ENCODE data around the gene PSENEN.

Gene PSENEN

GRCh38 chr19:35731779-35732405, 13.6 kb upstream of the PSENEN start:
- no peak overlapping the region for H3K27ac ChIP-seq
- TF ChIP-seq, protein P1, sequence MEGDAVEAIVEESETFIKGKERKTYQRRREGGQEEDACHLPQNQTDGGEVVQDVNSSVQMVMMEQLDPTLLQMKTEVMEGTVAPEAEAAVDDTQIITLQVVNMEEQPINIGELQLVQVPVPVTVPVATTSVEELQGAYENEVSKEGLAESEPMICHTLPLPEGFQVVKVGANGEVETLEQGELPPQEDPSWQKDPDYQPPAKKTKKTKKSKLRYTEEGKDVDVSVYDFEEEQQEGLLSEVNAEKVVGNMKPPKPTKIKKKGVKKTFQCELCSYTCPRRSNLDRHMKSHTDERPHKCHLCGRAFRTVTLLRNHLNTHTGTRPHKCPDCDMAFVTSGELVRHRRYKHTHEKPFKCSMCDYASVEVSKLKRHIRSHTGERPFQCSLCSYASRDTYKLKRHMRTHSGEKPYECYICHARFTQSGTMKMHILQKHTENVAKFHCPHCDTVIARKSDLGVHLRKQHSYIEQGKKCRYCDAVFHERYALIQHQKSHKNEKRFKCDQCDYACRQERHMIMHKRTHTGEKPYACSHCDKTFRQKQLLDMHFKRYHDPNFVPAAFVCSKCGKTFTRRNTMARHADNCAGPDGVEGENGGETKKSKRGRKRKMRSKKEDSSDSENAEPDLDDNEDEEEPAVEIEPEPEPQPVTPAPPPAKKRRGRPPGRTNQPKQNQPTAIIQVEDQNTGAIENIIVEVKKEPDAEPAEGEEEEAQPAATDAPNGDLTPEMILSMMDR (conservative IDR thresholded peaks at IDR 0.05), result no peak
- TF ChIP-seq ZFX (IDR thresholded peaks at IDR 0.05), result no peak

- no peak overlapping the region for H3K27ac ChIP-seq
- TF ChIP-seq ZFX (IDR thresholded peaks at IDR 0.05), result no peak
- TF ChIP-seq, protein P1 (conservative IDR thresholded peaks at IDR 0.05), result no peak
Measured at GRCh38 chr19:35732540-35733179, 12.8 kb upstream of the PSENEN start.

GRCh38 chr19:35733180-35734125, 12.0 kb upstream of the PSENEN start:
- no peak for TF ChIP-seq ZFX (IDR thresholded peaks at IDR 0.05)
- TF ChIP-seq, protein P1 (conservative IDR thresholded peaks at IDR 0.05), result no peak
- no peak overlapping the region for H3K27ac ChIP-seq

GRCh38 chr19:35734273-35734672, 11.2 kb upstream of the PSENEN start:
- no peak overlapping the region for H3K27ac ChIP-seq

DNA sequence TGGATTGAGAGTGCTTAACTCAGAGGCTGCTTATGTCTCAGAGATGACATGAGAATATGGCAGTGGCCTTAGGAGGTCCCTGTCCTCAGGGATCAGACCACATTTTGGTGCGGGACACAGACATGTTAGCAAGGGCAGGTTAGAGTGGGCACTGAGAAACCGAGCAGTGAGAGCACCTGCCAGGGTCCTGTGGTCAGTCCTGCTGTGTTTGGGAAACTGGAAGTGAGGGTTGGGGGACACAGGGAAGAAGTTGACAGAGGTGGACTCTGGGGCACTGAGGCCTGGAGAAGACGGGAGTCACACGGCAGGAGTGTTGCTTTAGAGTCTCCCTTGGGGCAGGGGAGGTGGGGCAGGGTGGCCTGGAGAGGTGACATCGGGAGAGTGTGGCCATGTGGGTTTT, 10.6 kb upstream of the PSENEN start:
- no peak for TF ChIP-seq ZFX (IDR thresholded peaks at IDR 0.05)
- TF ChIP-seq, protein P1 (conservative IDR thresholded peaks at IDR 0.05), result no peak
- H3K27ac ChIP-seq, result no peak overlapping the region

More at GRCh38 chr19:35734273-35734672, 11.2 kb upstream of the PSENEN start:
- TF ChIP-seq, protein P1 (conservative IDR thresholded peaks at IDR 0.05), result no peak
- no peak for TF ChIP-seq ZFX (IDR thresholded peaks at IDR 0.05)

DNA sequence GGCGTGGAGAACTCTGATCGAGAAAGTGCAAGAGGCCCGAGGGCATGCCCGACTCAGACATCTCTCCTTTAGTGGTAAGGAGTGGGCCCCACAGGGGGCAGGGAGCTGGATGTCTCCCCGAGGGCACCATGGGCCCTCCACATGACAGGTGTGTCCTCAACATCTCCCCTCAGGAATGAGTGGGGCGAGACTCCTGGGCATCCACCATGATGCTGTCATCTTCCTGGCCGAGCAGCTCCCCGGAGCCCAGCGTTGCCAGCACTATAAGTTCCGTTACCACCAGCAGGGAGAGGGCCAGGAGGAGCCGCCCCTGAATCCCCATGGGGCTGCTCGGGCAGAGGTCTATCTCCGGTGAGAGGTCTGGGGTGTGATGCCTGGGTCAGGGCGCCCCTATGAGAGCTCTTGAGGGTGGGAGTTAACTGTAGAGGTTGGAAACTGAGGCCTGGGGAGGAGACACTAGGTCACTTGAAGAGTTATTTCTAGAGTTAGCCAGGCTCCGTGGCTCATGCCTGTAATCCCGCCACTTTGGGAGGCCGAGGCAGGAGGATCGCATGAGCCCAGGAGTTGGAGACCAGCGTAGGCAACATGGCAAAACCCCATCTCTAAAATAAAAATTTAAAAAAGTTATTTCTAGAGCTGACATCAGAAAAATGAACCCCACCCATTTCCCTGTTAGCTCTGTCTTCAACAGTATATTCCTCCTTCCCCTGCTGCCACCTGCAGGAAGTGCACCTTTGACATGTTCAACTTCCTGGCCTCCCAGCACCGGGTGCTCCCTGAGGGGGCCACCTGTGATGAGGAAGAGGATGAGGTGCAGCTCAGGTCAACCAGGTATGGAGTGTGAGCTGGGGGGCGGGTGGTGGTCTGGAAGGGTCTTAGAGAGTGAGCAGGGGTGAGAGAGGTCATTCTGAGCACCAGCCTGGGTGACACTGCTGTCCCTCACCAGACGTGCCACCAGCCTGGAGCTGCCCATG, 8.3 kb upstream of the PSENEN start:
- H3K27ac ChIP-seq, result no peak overlapping the region
- TF ChIP-seq, protein P1 (conservative IDR thresholded peaks at IDR 0.05), result no peak
- TF ChIP-seq ZFX (IDR thresholded peaks at IDR 0.05), result no peak
